ENCODE results near the gene GOLGA3. TPM values are rescaled to one million over a fixed set of nuclear protein-coding genes. Genes with fewer than 3 reads are reported as not detected.

GOLGA3 gene
- total and polyA plus RNA-seq, 10 of the 15 experiments (the other 5 are each of a cell fraction or from before 2014, with no cell fraction given): 2.0 to 42.7 (median 15.2) TPM

- Histone ChIP-seq H3K79me2 (ENCODE audit: control insufficient read depth, insufficient read depth, low read length) (no peaks in the 10 kb centered on the region), H3K4me3 (no peak overlapping the region), H3K4me2 (ENCODE audit: control insufficient read depth, insufficient read depth) (no peak overlapping the region), H2AFZ (ENCODE audit: control insufficient read depth, low read depth, low read length) (no peak overlapping the region), H3K27ac (ENCODE audit: control insufficient read depth, insufficient read depth) (no peak overlapping the region), H4K20me1 (ENCODE audit: control insufficient read depth, insufficient read depth) (no peaks in the 10 kb centered on the region), H3K4me1 (ENCODE audit: control insufficient read depth, insufficient read depth, low read length) (no peaks in the 10 kb centered on the region), H3K27me3 (replicated peaks in 1 of 2; ENCODE audit: control insufficient read depth in 2 of 2, insufficient read depth in 2 of 2, low read length in 1 of 2) (no peaks in the 10 kb centered on the region), H3K9ac (ENCODE audit: control insufficient read depth, insufficient read depth, low read length) (no peak overlapping the region), H3K36me3 (ENCODE audit: control insufficient read depth in 2 of 2, insufficient read depth in 2 of 2, low read length in 1 of 2) (peaks cover 28 to 31% of the 10 kb centered on the region in 2 experiments), H3K9me3 (replicated peaks; ENCODE audit: control insufficient read depth, insufficient read depth, low read length) (no peaks in the 10 kb centered on the region; the same call in 2 of the 3 replicates)
- in situ Hi-C loops (cut with MboI): no loop called here
- intact Hi-C loops (cut with micrococcal nuclease; ENCODE audit: unreplicated experiment): no loop called here
- DNase-seq (ENCODE audit: low read depth, low spot score) (no peak), FAIRE-seq (no peak), ATAC-seq (no peak)
- BruUV-seq (replicated peaks): no TSS peak
- POLR2A ChIA-PET: interaction anchor here (1.6 kb wide), 1 partner anchor 10 kb away, joined by 3 read pairs; no protein-coding TSS in a partner anchor
- WGBS (ENCODE audit: insufficient coverage, insufficient replicate concordance, low lambda C conversion rate, missing lambda C conversion rate): 99% methylated on average over 10 of the region's 11 CpGs
- SMC1A ChIA-PET (ENCODE audit: uncharacterized antibody, unreplicated experiment): no interaction called here
- CTCF ChIA-PET: no interaction called here
- TF ChIP-seq KDM1A (IDR thresholded peaks at IDR 0.05; ENCODE audit: borderline replicate concordance) (no peak), IKZF1 (conservative IDR thresholded peaks at IDR 0.05) (no peak), CEBPB (IDR thresholded peaks at IDR 0.05; ENCODE audit: borderline replicate concordance in 1 of 2, low read depth in 2 of 2, low read length in 2 of 2) (no peak), WRNIP1 (IDR thresholded peaks at IDR 0.05; ENCODE audit: borderline replicate concordance, low read depth, low read length) (no peak), DPF2 (IDR thresholded peaks at IDR 0.05) (no peak), CBX5 (IDR thresholded peaks at IDR 0.05; ENCODE audit: low read depth) (no peak)
- RAD21 ChIA-PET (ENCODE audit: unreplicated experiment): no interaction called here
These were observed 45.5 kb upstream of the GOLGA3 start for GRCh38 chr12:132874175-132874574.

GRCh38 chr12:132873724-132874123 is 45.1 kb upstream of the GOLGA3 start:
- ChIA-PET SMC1A (ENCODE audit: uncharacterized antibody, unreplicated experiment) (no interaction called here), RAD21 (ENCODE audit: unreplicated experiment) (no interaction called here), POLR2A (interaction anchor here (1.6 kb wide), 1 partner anchor 11 kb away, joined by 3 read pairs; no protein-coding TSS in a partner anchor), CTCF (no interaction called here)
- 91% methylated on average over 10 of the region's 10 CpGs for WGBS (ENCODE audit: insufficient coverage, insufficient replicate concordance, low lambda C conversion rate, missing lambda C conversion rate)
- no peak overlapping the region for H3K4me3 ChIP-seq
- BruUV-seq (replicated peaks): no TSS peak
- H3K27ac ChIP-seq (ENCODE audit: control insufficient read depth, insufficient read depth): no peak overlapping the region
- no peak overlapping the region for H3K4me2 ChIP-seq (ENCODE audit: control insufficient read depth, insufficient read depth)
- intact Hi-C loops (cut with micrococcal nuclease; ENCODE audit: unreplicated experiment) (no loop called here), in situ Hi-C loops (cut with MboI) (no loop called here)
- no peak for TF ChIP-seq NFYB (IDR thresholded peaks at IDR 0.05; ENCODE audit: insufficient read depth, low read depth, low read length)
- TF ChIP-seq STAT1 (conservative IDR thresholded peaks at IDR 0.05): no peak
- TF ChIP-seq NFYA (IDR thresholded peaks at IDR 0.05; ENCODE audit: borderline replicate concordance, low read depth, low read length): no peak
- TF ChIP-seq SUZ12 (IDR thresholded peaks at IDR 0.05; ENCODE audit: unreplicated experiment): no peak
- no peak for TF ChIP-seq PBX3 (IDR thresholded peaks at IDR 0.05; ENCODE audit: insufficient replicate concordance, low read depth, low read length)
- TF ChIP-seq E4F1 (IDR thresholded peaks at IDR 0.05; ENCODE audit: borderline replicate concordance, partially characterized antibody): no peak
- TF ChIP-seq FOXM1 (IDR thresholded peaks at IDR 0.05; ENCODE audit: low read depth, low read length): no peak
- no peak for TF ChIP-seq CHD4 (IDR thresholded peaks at IDR 0.05)
- no peak for TF ChIP-seq RAD21 (IDR thresholded peaks at IDR 0.05; ENCODE audit: insufficient read depth, low read depth, low read length)
- H3K36me3 ChIP-seq (ENCODE audit: control insufficient read depth in 2 of 2, insufficient read depth in 2 of 2, low read length in 1 of 2): peaks cover 28 to 31% of the 10 kb centered on the region in 2 experiments
- no peaks in the 10 kb centered on the region for H3K4me1 ChIP-seq (ENCODE audit: control insufficient read depth, insufficient read depth, low read length)
- DNase-seq (ENCODE audit: low read depth, low spot score) (no peak), ATAC-seq (no peak), FAIRE-seq (no peak)
- H3K27me3 ChIP-seq (replicated peaks in 1 of 2; ENCODE audit: control insufficient read depth in 2 of 2, insufficient read depth in 2 of 2, low read length in 1 of 2): no peaks in the 10 kb centered on the region
- H3K9ac ChIP-seq (ENCODE audit: control insufficient read depth, insufficient read depth, low read length): no peak overlapping the region
- no peaks in the 10 kb centered on the region for H3K79me2 ChIP-seq (ENCODE audit: control insufficient read depth, insufficient read depth, low read length)
- H3K9me3 ChIP-seq (replicated peaks; ENCODE audit: control insufficient read depth, insufficient read depth, low read length): no peaks in the 10 kb centered on the region; the same call in 2 of the 3 replicates
- no peaks in the 10 kb centered on the region for H4K20me1 ChIP-seq (ENCODE audit: control insufficient read depth, insufficient read depth)
- H2AFZ ChIP-seq (ENCODE audit: control insufficient read depth, low read depth, low read length): no peak overlapping the region

All from GM12878 (cell line).